ENCODE data around the gene ARL3. TPM values are rescaled to one million over a fixed set of nuclear protein-coding genes. Genes with fewer than 3 reads are reported as not detected.

ARL3 gene
- total RNA-seq (2022; extraction: Qiagen RNA extraction) = 13.2 to 15.4 TPM (median 14.6 TPM) in 5 replicates

GRCh38 chr10:102713814-102714620, at the start of gene ARL3:
Gene ARL3, minus strand, starts transcription at chr10:102714397. Its CDS starts 122 bp downstream, at chr10:102714275.

GRCh38 chr10:102743588-102744373, 29.6 kb upstream of the ARL3 start, which contains the start of gene WBP1L:
Gene WBP1L, plus strand, starts transcription at chr10:102743948. Its CDS starts 106 bp downstream, at chr10:102744054.

GRCh38 chr10:102714621-102715455, 641 bp upstream of the ARL3 start, which contains the start of gene SFXN2:
Gene SFXN2, plus strand, starts transcription at chr10:102714636. Its CDS starts 12,001 bp downstream, at chr10:102726637.

GRCh38 chr10:102644066-102644645, 70.0 kb downstream of the ARL3 start, which contains the start of gene TRIM8:
Gene TRIM8, plus strand, starts transcription at chr10:102644479. Its CDS starts 139 bp downstream, at chr10:102644618.

Other genes starting within 250 kb of the ARL3 start
- gene ACTR1A, start 211.7 kb downstream of the ARL3 start, total RNA-seq (2022; extraction: Qiagen RNA extraction) = 87.0 to 104 TPM (median 93.8 TPM) in 5 replicates
- gene SUFU, start 210.4 kb downstream of the ARL3 start, total RNA-seq (2022; extraction: Qiagen RNA extraction) = 5.8 to 8.0 TPM (median 7.3 TPM) in 5 replicates
- gene TRIM8, start 69.9 kb downstream of the ARL3 start, total RNA-seq (2022; extraction: Qiagen RNA extraction) = 45.3 to 51.3 TPM (median 46.2 TPM) in 5 replicates
- 3.0 to 4.1 TPM (median 3.4 TPM) in 5 replicates for gene SFXN2, start 239 bp upstream of the ARL3 start, total RNA-seq (2022; extraction: Qiagen RNA extraction)
- 23.6 to 29.5 TPM (median 26.9 TPM) in 5 replicates for gene WBP1L, start 29.6 kb upstream of the ARL3 start, total RNA-seq (2022; extraction: Qiagen RNA extraction)
- gene CYP17A1, start 123.0 kb upstream of the ARL3 start, total RNA-seq (2022; extraction: Qiagen RNA extraction) = not detected in 5 replicates
- gene BORCS7, start 139.9 kb upstream of the ARL3 start, total RNA-seq (2022; extraction: Qiagen RNA extraction) = 22.3 to 25.3 TPM (median 22.6 TPM) in 5 replicates
- gene AS3MT, start 155.1 kb upstream of the ARL3 start, total RNA-seq (2022; extraction: Qiagen RNA extraction) = 3.0 to 4.3 TPM (median 3.9 TPM) in 5 replicates
- gene CNNM2, start 203.9 kb upstream of the ARL3 start, total RNA-seq (2022; extraction: Qiagen RNA extraction) = 4.1 to 5.5 TPM (median 4.4 TPM) in 5 replicates

Measured in A549 treated with Hydrocortisone at 1 μM for 4 hours (cell line).